A549 (cell line): ENCODE data around the gene RNU4-1. TPM values are rescaled to one million over a fixed set of nuclear protein-coding genes. Genes with fewer than 3 reads are reported as not detected.
A peak's percentile ranks its signal among the peaks of the same experiment; 100 is the strongest.

Experiments
- ATAC-seq, 2 experiments: fragments of 200-7000 bp in 1 of 2; fragments of >200 bp in 1 of 2; cut with Nextera tagmentation in 1 of 2; cut with Tn5 transposase in 1 of 2; 3 replicates each; pipeline versions ENCODE4 v1.8.0 to v1.9.1; 2018 to 2020; ENCODE audit warnings: mild to moderate bottlenecking in 1 of 2, moderate library complexity in 1 of 2
- CTCF ChIA-PET: fragments of 300-600 bp; sonication (Branson Sonifier 250); formaldehyde crosslinking; extraction: SDS; loops from one replicate; lab custom pipeline; 2021; ENCODE audit warnings: antibody characterized with exemption, inconsistent platforms; lab: Yijun Ruan, JAX
- POLR2A ChIA-PET: fragments of 350-600 bp; formaldehyde crosslinking; extraction: SDS; loops from one replicate; lab custom pipeline; 2021; ENCODE audit warnings: antibody characterized with exemption, inconsistent platforms; lab: Yijun Ruan, JAX
- DNase-seq, 2 experiments: peaks; one replicate each; pipeline versions ENCODE4 v3.0.0 to v3.0.0-alpha.2; 2011 to 2016; ENCODE audit warnings: low read depth in 1 of 2, low spot score in 1 of 2
- FAIRE-seq: peaks from 2 replicates; lab custom pipeline; 2011; peaks lifted over from hg19 to GRCh38; lab: Jason Lieb, UNC
- H3K27ac ChIP-seq, 2 experiments: fragments of >200 bp; sonication (Bioruptor Twin); formaldehyde crosslinking; 3 replicates each; pipeline ENCODE4 v1.5.1; 2016 to 2017
- H3K4me1 ChIP-seq: fragments of >200 bp; sonication (Bioruptor Twin); formaldehyde crosslinking; 3 replicates; pipeline ENCODE4 v1.6.1; 2016
- H3K4me2 ChIP-seq: fragments of >200 bp; sonication (Bioruptor Twin); formaldehyde crosslinking; 3 replicates; pipeline ENCODE4 v1.6.1; 2016
- H3K4me3 ChIP-seq: fragments of >200 bp; sonication (Bioruptor Twin); formaldehyde crosslinking; 3 replicates; pipeline ENCODE4 v1.5.1; 2016
- H3K9me3 ChIP-seq: fragments of >200 bp; sonication (Bioruptor Twin); formaldehyde crosslinking; 3 replicates; pipeline ENCODE4 v1.6.1; 2016
- BCL3 ChIP-seq: fragments of >200 bp; sonication (Bioruptor Twin); formaldehyde crosslinking; IDR thresholded peaks from 3 replicates; pipeline ENCODE4 v1.6.1; 2016
- CBX2 ChIP-seq: fragments of 200-600 bp; sonication (generic); IDR thresholded peaks from 2 replicates; pipeline ENCODE4 v1.6.1; 2016; ENCODE audit warnings: low read depth, mild to moderate bottlenecking, borderline replicate concordance
- CEBPB ChIP-seq, 2 experiments: fragments of >200 bp in 1 of 2; sonication (Bioruptor Twin) in 1 of 2; formaldehyde crosslinking in 1 of 2; IDR thresholded peaks; 2 replicates each; pipeline ENCODE4 v1.6.1; 2012 to 2016
- CHD2 ChIP-seq: fragments of 150-350 bp; IDR thresholded peaks from 2 replicates; pipeline ENCODE4 v1.6.1; 2014; ENCODE audit warnings: low read length; ENCODE audit not compliant: partially characterized antibody
- CTCF ChIP-seq: fragments of >200 bp; sonication (Bioruptor Twin); formaldehyde crosslinking; IDR thresholded peaks from 3 replicates; pipeline ENCODE4 v1.5.1; 2016
- E2F6 ChIP-seq: IDR thresholded peaks from 2 replicates; pipeline ENCODE4 v1.6.1; 2012; ENCODE audit warnings: low read depth, borderline replicate concordance
- EHF ChIP-seq: fragments of 250-450 bp; sonication (Bioruptor Pico); IDR thresholded peaks from 2 replicates; pipeline ENCODE4 v1.5.0; 2020; ENCODE audit warnings: mild to moderate bottlenecking
- EHMT2 ChIP-seq: fragments of 200-600 bp; sonication (generic); IDR thresholded peaks from 2 replicates; pipeline ENCODE4 v1.6.1; 2016; ENCODE audit warnings: antibody characterized with exemption, low read depth, mild to moderate bottlenecking, moderate library complexity
- ELK1 ChIP-seq: fragments of 150-350 bp; IDR thresholded peaks from 2 replicates; pipeline ENCODE4 v1.6.1; 2014; ENCODE audit warnings: low read depth, mild to moderate bottlenecking, low read length
- FOSB ChIP-seq: fragments of 250-450 bp; sonication (Bioruptor Pico); IDR thresholded peaks from 2 replicates; pipeline ENCODE4 v1.5.0; 2020; ENCODE audit warnings: mild to moderate bottlenecking, moderate library complexity
- GATA3 ChIP-seq: IDR thresholded peaks from 2 replicates; pipeline ENCODE4 v1.6.1; 2012; ENCODE audit warnings: borderline replicate concordance
- HDAC2 ChIP-seq: fragments of 200-600 bp; sonication (generic); IDR thresholded peaks from 2 replicates; pipeline ENCODE4 v1.6.1; 2016
- HES2 ChIP-seq: fragments of >200 bp; sonication (Bioruptor Twin); formaldehyde crosslinking; IDR thresholded peaks from 2 replicates; pipeline ENCODE4 v1.6.1; 2016
- HEYL ChIP-seq: fragments of 250-450 bp; sonication (Bioruptor Pico); IDR thresholded peaks from 2 replicates; pipeline ENCODE4 v1.8.0; 2021; ENCODE audit warnings: mild to moderate bottlenecking, moderate library complexity
- HMGXB4 ChIP-seq: fragments of 250-450 bp; sonication (Bioruptor Pico); IDR thresholded peaks from 2 replicates; pipeline ENCODE4 v1.5.0; 2021; ENCODE audit warnings: mild to moderate bottlenecking, moderate library complexity, borderline replicate concordance
- HOXA7 ChIP-seq: fragments of 250-450 bp; sonication (Bioruptor Pico); IDR thresholded peaks from 2 replicates; pipeline ENCODE4 v1.5.0; 2020; ENCODE audit warnings: mild to moderate bottlenecking, moderate library complexity
- KDM1A ChIP-seq: fragments of 200-600 bp; sonication (generic); IDR thresholded peaks from 2 replicates; pipeline ENCODE4 v1.6.1; 2016; ENCODE audit warnings: low read depth, mild to moderate bottlenecking
- MAFK ChIP-seq: fragments of 450-650 bp; IDR thresholded peaks from 2 replicates; pipeline ENCODE4 v1.6.1; 2014; ENCODE audit not compliant: partially characterized antibody
- NR3C1 ChIP-seq: fragments of >200 bp; sonication (Bioruptor Twin); formaldehyde crosslinking; IDR thresholded peaks from 3 replicates; pipeline ENCODE4 v1.6.1; 2017
- PHF8 ChIP-seq: fragments of 200-600 bp; sonication (generic); IDR thresholded peaks from 2 replicates; pipeline ENCODE4 v1.6.1; 2016; ENCODE audit warnings: low read depth, mild to moderate bottlenecking, antibody characterized with exemption, moderate library complexity, borderline replicate concordance
- RAD21 ChIP-seq, 2 experiments: fragments of >200 bp in 1 of 2; sonication (Bioruptor Twin) in 1 of 2; formaldehyde crosslinking in 1 of 2; IDR thresholded peaks in 1 of 2; conservative IDR thresholded peaks in 1 of 2; 2 replicates in 1 of 2; 3 replicates in 1 of 2; pipeline ENCODE4 v1.6.1; 2012 to 2018; ENCODE audit warnings: inconsistent platforms in 1 of 2
- REST ChIP-seq: fragments of 200-600 bp; sonication (generic); IDR thresholded peaks from 2 replicates; pipeline ENCODE4 v1.6.1; 2016; ENCODE audit warnings: antibody characterized with exemption, mild to moderate bottlenecking, moderate library complexity
- RNF2 ChIP-seq: fragments of 200-600 bp; sonication (generic); IDR thresholded peaks from 2 replicates; pipeline ENCODE4 v1.6.1; 2016; ENCODE audit warnings: low read depth, mild to moderate bottlenecking, antibody characterized with exemption, moderate library complexity, borderline replicate concordance
- TP53 ChIP-seq: fragments of 250-450 bp; sonication (Bioruptor Pico); IDR thresholded peaks from 2 replicates; pipeline ENCODE4 v1.5.0; 2021; ENCODE audit warnings: mild to moderate bottlenecking, moderate library complexity
- USF2 ChIP-seq: fragments of 450-650 bp; IDR thresholded peaks from 2 replicates; pipeline ENCODE4 v1.6.1; 2014; ENCODE audit warnings: antibody characterized with exemption
- ZFP36 ChIP-seq: fragments of 450-650 bp; IDR thresholded peaks from 2 replicates; pipeline ENCODE4 v1.6.1; 2014; ENCODE audit warnings: borderline replicate concordance; ENCODE audit not compliant: partially characterized antibody
- WGBS: methylation state at CpG from one replicate; pipeline ENCODE4 v1.1.6; 2017; ENCODE audit errors: missing lambda C conversion rate; 5-methylcytosine and 5-hydroxymethylcytosine counted together
- polyA plus RNA-seq, 4 experiments: library from polyadenylated mRNA; depleted of rRNA in 3 of 4; stranded (reverse); fragments of >200 nt; fragmentation: RNase III in 1 of 4; extraction: RNeasy Plus Mini Kit Qiagen cat#74134 plus additional on column Dnase treatment in 1 of 4; gene quantifications; 2 replicates in 3 of 4; 3 replicates in 1 of 4; pipeline ENCODE4 v1.2.3, GENCODE V29; 2011 to 2017

Gene RNU4-1
- polyA plus RNA-seq, 2 of the 4 experiments (the other 2 are of a cell fraction) = not detected

- Histone ChIP-seq H3K27ac (no peak overlapping the region), H3K4me3 (no peak overlapping the region), H3K9me3 (peaks cover 10% of the 10 kb centered on the region; the same call in 2 of the 3 replicates), H3K4me2 (no peak overlapping the region), H3K4me1 (no peaks in the 10 kb centered on the region)
- ATAC-seq (peak; percentile 13 to 37; a peak in 2 of 6 replicates), DNase-seq (no peak), FAIRE-seq (no peak)
- CTCF ChIA-PET = interaction anchor here (1.5 to 1.7 kb wide), 3 partner anchors 15 to 99 kb away, joined by 4 to 7 read pairs (median 7); no protein-coding TSS in a partner anchor
- TF ChIP-seq BCL3 = no peak
- TF ChIP-seq CTCF = no peak
- TF ChIP-seq PHF8 = no peak
- TF ChIP-seq CBX2 = no peak
- no peak for TF ChIP-seq KDM1A
- TF ChIP-seq FOSB = no peak
- no peak for TF ChIP-seq USF2
- TF ChIP-seq RNF2 = no peak
- TF ChIP-seq EHMT2 = no peak
- no peak for TF ChIP-seq E2F6
- TF ChIP-seq RAD21 (conservative IDR thresholded peaks at IDR 0.05 in 1 of 2, IDR thresholded peaks at IDR 0.05 in 1 of 2) = no peak
- no peak for TF ChIP-seq GATA3
- TF ChIP-seq MAFK = no peak
- no peak for TF ChIP-seq REST
- 56% methylated on average over 5 of the region's 5 CpGs for WGBS
- POLR2A ChIA-PET = no interaction called here
Observed at GRCh38 chr12:120332041-120332440, 39.0 kb upstream of the RNU4-1 start.

GRCh38 chr12:120331390-120331789 is 38.4 kb upstream of the RNU4-1 start:
- H3K27ac ChIP-seq = no peak overlapping the region
- no peak overlapping the region for H3K4me3 ChIP-seq
- H3K9me3 ChIP-seq = peaks cover 3% of the 10 kb centered on the region; the same call in 2 of the 3 replicates
- no peak for ATAC-seq
- ChIA-PET CTCF (interaction anchor here (1.6 to 1.7 kb wide), 4 partner anchors 14 to 100 kb away, joined by 4 to 7 read pairs (median 4); partner anchors contain the start of gene SIRT4), POLR2A (no interaction called here)
- 61% methylated on average over 3 of the region's 3 CpGs for WGBS
- no peaks in the 10 kb centered on the region for H3K4me1 ChIP-seq
- FAIRE-seq = no peak
- DNase-seq = no peak
- no peak overlapping the region for H3K4me2 ChIP-seq
- TF ChIP-seq HEYL (no peak), HMGXB4 (no peak), EHF (no peak), GATA3 (no peak), ZFP36 (no peak), ELK1 (no peak), CHD2 (no peak), HES2 (no peak), HOXA7 (CRISPR knock-in tag) (no peak), CEBPB (IDR thresholded peaks at IDR 0.05) (no peak), HDAC2 (no peak), PHF8 (no peak), NR3C1 (no peak), TP53 (no peak)
